Placental epithelial cell (primary cell): Measurements from ENCODE around the gene ZNF775. TPM values are rescaled to one million over a fixed set of nuclear protein-coding genes. Genes with fewer than 3 reads are reported as not detected.

Source experiments
- total RNA-seq: library from RNA; depleted of rRNA; stranded (reverse); fragments of >200 nt; gene quantifications from 2 replicates; pipeline ENCODE4 v1.2.3, GENCODE V29; 2012

ZNF775 gene
- 4.4 and 5.9 TPM in 2 replicates for total RNA-seq

GRCh38 chr7:150378853-150379440 lies at the start of gene ZNF775:
Gene ZNF775, plus strand, starts transcription at chr7:150379330. Its CDS starts 9,141 bp downstream, at chr7:150388471.

GRCh38 chr7:150341263-150342120 lies 37.6 kb upstream of the ZNF775 start, which contains the start of gene RARRES2:
Gene RARRES2, minus strand, starts transcription at chr7:150341629. Its CDS starts 1,020 bp downstream, at chr7:150340609.

GRCh38 chr7:150368096-150368883 lies 10.8 kb upstream of the ZNF775 start, which contains the start of gene REPIN1:
Gene REPIN1, plus strand, starts transcription at chr7:150368822. Its CDS starts 890 bp downstream, at chr7:150369712.

Other genes starting within 250 kb of the ZNF775 start
- 7.9 and 12.0 TPM in 2 replicates for gene LRRC61, start 56.0 kb upstream of the ZNF775 start, total RNA-seq
- 13.7 and 16.8 TPM in 2 replicates for gene ACTR3C, start 55.8 kb upstream of the ZNF775 start, total RNA-seq
- gene RARRES2, start 37.7 kb upstream of the ZNF775 start, total RNA-seq: 0.79 TPM in 1 of 2 replicates, not detected in the other
- 19.2 and 30.3 TPM in 2 replicates for gene REPIN1, start 10.5 kb upstream of the ZNF775 start, total RNA-seq
- gene GIMAP8, start 71.3 kb downstream of the ZNF775 start, total RNA-seq: not detected in 2 replicates
- gene GIMAP7, start 135.5 kb downstream of the ZNF775 start, total RNA-seq: not detected in 2 replicates
- gene GIMAP4, start 188.1 kb downstream of the ZNF775 start, total RNA-seq: not detected in 2 replicates